ENCODE measurements around the gene LAMA4.

The LAMA4 gene

DNA sequence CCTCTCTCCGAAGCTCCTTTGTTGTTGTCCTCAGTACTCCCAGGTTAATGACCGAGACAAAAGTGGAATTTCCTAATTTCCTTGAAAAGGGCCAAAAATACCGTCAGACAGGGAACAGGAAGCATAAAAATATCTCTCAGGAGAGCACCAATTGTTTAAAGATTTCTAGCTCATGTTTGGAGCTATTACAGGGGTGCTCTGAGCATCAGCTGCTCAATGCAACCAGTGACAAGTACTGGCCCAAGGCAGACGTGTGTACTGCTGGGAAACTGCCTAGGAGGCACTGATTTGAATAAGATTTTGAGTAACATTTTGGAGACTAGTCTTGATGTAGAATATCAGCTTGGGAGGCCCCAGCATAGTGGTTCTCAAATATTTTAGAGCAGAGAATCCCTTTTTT lies 17.3 kb downstream of the LAMA4 start:
- DNase-seq (ENCODE audit: low read depth, low spot score) = no peak

DNA sequence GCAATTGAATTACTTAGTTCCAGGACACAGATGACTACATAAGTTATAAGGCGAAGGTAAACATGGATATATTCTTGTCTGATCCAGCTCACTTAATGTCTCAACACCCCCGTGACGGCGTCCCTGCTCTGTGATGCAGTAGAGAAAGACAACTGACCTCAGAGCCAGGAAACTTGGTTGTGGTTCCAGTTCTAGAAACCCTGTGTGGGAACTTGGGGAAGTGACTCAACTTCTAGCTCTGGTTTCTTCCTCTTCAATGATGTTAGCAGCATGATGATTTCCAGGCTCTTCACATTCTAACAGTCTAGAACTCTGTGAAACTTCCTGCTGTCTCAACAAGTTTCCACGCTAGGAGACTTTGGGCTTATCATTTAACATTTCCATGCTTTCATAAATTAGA lies 18.4 kb downstream of the LAMA4 start:
- DNase-seq (ENCODE audit: low read depth, low spot score) = no peak

- no peak for DNase-seq (ENCODE audit: low read depth, low spot score)
These were observed 19.8 kb downstream of the LAMA4 start for GRCh38 chr6:112234601-112235000.

DNA sequence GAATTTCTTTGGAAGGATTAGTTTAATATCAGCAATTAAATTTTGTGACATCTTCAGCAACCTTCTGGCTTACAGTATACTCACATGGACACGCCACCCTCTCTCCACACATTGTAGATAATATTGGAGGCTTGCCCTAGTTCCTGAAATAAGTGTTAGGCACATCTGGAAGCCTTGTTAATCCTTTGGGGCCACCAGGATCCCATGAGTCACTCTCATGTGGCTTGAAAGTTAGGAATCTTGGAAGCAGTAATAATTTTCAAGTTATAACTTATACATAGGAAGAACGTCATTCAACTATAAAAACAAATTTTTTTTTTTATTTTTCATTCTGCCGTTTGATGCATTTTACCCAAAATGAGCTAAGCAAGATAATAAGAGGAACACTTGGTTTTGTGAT lies 20.5 kb downstream of the LAMA4 start:
- no peak for DNase-seq (ENCODE audit: low read depth, low spot score)

GRCh38 chr6:112232845-112233256 lies 21.5 kb downstream of the LAMA4 start:
- DNase-seq (ENCODE audit: low read depth, low spot score) = no peak

DNA sequence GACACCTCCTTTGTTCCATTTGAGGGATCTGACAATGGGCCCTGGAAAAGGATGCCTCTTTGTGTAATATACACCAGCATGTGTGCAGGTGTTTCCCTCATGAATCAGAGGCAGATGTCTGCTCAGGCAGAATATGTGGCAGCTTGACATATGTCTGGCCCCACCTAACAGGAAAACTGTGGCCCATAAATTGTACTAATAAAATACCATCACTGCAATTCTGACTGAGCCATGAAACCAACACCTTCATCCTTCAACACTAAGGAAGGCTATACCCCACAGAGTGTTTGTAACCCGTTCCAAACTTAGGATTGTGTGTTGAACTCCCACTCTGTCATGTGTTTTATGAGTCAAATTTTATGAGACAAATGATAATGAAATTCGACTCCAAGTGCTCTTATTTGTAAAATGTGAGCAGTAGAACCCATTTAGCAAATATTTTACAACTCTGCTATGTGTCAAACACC lies 22.7 kb downstream of the LAMA4 start:
- no peak for DNase-seq (ENCODE audit: low read depth, low spot score)

DNA sequence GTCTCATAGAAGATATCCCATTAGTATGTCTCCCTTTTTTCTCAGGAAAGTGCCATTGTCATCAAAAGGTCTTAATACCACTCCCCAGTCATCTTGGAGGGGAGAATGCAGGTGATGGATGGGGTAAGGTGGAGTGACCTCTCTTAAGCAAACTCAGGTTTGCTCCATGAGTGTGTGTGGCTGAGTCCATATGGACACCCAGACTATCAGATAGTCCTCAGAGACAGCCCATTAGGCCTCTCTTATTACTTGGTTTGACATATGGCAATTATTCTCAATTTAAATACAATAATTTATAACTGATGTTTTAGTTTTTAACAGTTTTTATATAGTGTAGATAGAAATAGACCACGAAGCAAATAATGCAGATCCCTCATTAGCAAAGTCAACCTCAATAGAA lies 23.2 kb downstream of the LAMA4 start:
- DNase-seq (ENCODE audit: low read depth, low spot score) = no peak

GRCh38 chr6:112228480-112229332 lies 25.7 kb downstream of the LAMA4 start:
- no peak for DNase-seq (ENCODE audit: low read depth, low spot score)

DNA sequence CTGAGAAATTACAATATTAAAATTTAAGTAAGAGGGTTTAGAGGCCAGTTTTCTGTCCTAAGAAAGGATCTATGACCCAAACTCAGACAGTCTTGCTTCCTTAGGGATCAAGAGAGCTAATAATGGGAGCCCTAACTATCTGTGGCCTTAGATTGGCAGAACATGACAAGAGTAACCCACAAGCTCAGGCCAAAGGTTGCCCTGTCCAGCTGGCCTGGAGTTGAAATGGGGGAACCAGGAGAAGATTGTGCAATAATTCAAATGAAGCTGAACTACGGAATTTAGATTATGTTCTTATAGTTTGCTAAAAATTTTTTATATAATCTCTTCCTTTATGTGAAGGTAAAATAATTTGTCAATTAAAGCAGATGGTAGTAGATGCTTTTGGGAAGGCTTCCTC lies 26.4 kb downstream of the LAMA4 start:
- no peak for DNase-seq (ENCODE audit: low read depth, low spot score)

DNA sequence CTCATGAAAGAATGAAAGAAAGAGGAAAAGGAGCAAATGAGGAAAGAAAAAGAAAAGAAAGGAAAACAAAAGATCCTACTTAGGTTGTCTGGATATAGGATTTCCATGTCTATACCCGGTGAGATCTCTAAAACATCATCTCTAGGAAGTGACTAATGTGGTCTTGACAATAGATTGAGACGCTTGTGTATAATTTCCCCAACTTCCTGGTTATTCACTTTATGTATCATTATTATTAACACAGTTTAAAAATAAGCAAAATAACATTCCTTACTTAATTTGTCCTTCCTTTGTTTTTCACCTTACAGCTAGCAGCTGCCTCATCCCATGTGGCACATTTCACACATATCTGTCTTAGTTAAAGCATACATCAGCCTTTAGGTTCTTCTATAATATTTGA lies 27.0 kb downstream of the LAMA4 start:
- no peak for DNase-seq (ENCODE audit: low read depth, low spot score)

- no peak for DNase-seq (ENCODE audit: low read depth, low spot score)
These were observed 28.7 kb downstream of the LAMA4 start for GRCh38 chr6:112225691-112226090.

GRCh38 chr6:112224088-112224487 lies 30.3 kb downstream of the LAMA4 start:
- DNase-seq (ENCODE audit: low read depth, low spot score) = no peak

- DNase-seq (ENCODE audit: low read depth, low spot score) = no peak
These were observed 31.1 kb downstream of the LAMA4 start for GRCh38 chr6:112223070-112223861.

DNA sequence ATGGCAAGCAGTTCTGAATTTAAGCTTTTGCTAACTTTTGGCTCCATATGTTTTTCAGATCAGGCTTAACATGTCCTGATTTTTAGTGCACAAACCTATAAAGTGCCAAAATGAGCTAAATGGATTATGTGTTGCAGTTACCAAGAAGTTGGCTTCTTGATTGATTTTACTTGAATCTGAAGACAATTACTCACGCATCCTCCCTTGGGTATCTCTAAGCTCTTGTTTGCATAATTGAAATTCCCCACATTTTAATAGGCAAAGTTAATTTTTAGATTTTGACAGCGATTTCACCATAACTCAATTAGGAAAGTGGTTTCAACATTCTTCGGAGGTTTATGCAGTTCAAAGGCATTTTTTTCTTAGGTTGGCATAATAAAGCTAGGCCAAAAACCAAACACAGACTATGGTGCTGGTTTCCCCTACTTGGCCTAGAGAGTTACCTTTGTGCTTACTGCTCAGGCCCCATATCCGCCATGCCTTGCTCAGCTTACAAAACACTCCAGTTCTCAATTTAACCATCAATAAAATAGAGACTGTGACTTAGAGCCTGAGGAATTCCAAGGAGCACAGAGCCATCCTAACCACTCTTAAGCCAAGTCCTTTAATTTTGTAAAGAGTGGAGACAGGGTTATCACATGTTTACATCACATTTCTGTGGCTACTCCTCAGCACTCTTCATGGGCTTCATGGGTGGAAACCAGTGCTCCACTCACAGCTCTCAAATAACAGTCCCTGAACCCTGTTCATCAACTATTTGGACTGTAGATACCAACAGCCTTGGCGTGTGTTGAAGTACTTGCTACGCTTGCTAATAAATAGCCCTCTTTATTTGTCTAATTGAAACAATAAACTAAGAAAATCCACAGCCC lies 32.1 kb downstream of the LAMA4 start:
- DNase-seq (ENCODE audit: low read depth, low spot score) = no peak

DNA sequence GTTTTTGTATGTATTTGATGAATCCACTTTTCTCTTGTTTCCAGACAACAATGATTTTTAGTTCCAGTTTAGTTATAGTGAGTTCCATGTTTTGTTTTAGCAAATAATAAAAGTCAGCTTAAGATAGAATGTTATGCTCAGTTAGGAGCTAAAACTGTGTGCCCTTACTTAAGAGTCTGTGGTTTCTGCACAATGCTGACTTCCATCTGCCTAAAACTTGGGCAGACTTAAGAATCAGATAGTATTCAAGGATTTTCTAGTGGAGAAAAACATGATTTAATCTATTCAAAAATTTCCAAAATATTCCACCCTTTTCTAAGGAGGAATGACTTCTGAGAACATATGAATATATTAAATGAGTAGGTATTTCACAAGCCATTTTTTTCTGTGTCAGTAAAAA lies 32.8 kb downstream of the LAMA4 start:
- no peak for DNase-seq (ENCODE audit: low read depth, low spot score)

DNA sequence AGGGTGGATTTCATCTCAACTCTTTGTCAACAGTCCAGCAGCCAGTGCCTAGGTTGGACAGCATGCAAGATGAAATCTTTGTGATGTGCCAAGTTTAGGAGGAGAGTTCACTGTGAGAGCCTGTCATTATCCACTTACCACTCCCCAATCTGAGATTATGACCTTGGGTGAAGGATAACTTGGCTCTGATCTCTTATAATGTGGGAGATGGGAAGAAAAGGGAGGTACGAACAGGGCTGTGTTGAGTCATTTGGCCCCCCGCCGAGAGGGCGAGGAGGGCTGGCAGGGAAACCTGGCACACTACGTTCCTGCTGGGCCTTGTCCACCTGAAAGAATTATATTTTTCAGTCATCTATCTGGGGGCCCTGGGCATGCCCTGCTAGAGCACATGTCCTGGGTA lies 35.8 kb downstream of the LAMA4 start:
- no peak for DNase-seq (ENCODE audit: low read depth, low spot score)

- no peak for DNase-seq (ENCODE audit: low read depth, low spot score)
These were observed 37.5 kb downstream of the LAMA4 start for GRCh38 chr6:112216662-112217551.

DNA sequence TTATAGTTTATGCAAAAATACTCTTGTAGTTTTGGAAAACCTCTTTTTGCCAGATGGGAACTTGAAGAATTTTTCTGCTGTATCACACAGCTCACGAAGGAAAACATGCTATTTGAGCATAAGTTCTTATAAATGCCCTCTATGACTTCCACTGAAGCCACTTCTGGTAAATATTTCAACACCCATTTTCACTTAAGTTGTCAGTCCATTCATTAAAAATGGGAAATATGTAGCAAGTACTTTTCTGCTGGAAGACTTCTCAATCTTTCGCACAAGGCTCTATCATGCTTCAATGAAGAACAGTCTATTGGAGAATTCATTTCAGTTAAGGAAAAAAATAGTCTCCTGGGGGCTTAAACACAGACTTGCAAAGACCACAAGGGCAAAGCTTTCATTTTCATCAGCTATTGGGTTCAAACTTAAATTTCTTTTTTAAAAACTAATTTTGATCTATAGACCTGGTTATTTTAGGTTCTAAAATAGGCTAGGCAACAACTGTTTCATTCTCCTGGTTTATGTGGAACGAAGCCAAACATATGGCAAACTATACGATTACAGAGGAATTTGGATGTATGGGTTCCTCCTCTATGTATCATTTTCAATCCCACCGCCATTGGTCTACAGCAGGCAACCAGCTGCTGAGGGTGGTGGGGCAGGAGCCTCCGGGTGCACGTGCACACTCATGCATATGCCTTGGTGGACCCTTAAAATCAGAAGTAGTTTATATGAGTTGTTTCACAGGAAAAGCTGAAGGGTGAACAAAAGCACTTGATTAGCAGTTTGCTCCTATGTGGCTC lies 38.7 kb downstream of the LAMA4 start:
- no peak for DNase-seq (ENCODE audit: low read depth, low spot score)

DNA sequence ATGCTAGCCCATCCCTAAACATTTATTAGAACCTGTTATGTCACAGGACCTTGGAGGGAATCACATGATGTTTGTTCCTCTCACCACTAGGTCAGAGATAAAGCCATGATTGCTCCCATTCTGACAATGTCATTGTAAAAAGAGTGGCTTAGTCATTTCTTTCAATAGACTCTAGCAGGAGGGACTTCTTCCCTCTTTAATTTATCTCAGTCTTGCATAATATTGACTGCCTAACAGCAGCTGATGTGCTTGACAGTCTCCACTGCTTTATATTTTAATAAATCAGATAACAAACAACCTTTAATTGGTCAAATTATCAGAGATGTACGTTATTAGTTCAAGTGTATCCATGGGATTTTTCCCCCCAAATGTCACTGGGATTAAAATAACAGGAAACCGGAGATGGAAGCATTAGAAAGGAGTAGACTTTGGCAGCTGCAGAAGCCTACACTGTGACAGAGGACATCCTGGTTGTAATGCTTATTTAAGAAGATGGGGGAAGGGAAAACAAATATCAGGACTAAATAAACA lies 39.6 kb downstream of the LAMA4 start:
- no peak for DNase-seq (ENCODE audit: low read depth, low spot score)

DNA sequence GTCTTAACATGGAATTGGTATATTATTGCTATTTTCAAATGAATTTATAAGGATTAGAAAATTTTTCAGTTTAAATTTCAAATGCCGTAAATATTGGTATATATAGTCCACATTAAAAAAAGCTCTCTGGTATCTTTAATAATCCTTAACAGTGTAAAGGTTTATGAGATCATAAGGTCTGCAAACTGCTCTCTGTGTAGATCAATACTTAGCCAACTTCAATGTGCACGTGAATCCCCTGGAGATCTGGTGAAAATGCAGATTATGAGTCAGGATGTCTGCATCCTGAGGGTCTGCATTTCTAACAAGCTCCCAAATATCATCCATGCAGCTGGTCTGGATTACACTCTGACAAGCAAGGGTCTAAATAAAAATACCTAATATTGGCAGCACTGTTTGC lies 43.5 kb downstream of the LAMA4 start:
- DNase-seq (ENCODE audit: low read depth, low spot score) = no peak

Data from iPS DF 19.7 (cell line).